PC-9 (cell line): ENCODE measurements around the gene ERMP1.

Source experiments
- CTCF ChIP-seq: fragments of 200-600 bp; sonication (generic); conservative IDR thresholded peaks from 2 replicates; pipeline ENCODE4 v1.6.1; 2017; ENCODE audit warnings: mixed run types, antibody characterized with exemption, mild to moderate bottlenecking, moderate library complexity
- EZH2 ChIP-seq: fragments of 200-600 bp; sonication (generic); IDR thresholded peaks from 2 replicates; pipeline ENCODE4 v1.8.0; 2017; ENCODE audit warnings: antibody characterized with exemption, low read depth

DNA sequence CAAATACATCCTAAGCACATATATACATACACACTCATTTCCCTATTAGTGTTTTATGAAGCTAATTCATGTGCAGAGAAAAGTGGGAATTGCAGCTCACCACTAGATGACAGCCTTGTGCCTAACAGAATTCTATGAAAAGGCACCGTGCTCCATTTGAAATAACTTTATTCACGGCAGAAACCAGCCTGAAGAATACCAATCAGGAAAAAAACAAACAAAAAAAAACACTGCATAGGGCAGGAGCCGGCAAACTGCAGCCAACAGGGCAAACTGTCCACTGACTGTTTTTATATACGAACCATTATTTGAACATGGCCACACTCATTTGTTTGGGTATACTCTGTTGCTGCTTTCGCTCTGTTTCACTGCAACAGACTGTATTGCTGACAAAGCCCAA lies 33.6 kb downstream of the ERMP1 start:
- TF ChIP-seq CTCF (peak; percentile 74), EZH2 (no peak)
